Uterus (tissue), 4 donors: ENCODE measurements around the gene DENND1A. TPM values are rescaled to one million over a fixed set of nuclear protein-coding genes. Genes with fewer than 3 reads are reported as not detected.

Experiments
- DNase-seq, 2 donors: peaks; one replicate each; pipeline ENCODE4 v3.0.0-alpha.2; 2019 to 2020
- H3K27ac ChIP-seq, 2 donors: fragments of 200-600 bp; sonication (generic); 1 replicate in 1 of 2; 2 replicates in 1 of 2; pipeline ENCODE4 v1.5.1; 2016 to 2018
- H3K27me3 ChIP-seq, 2 donors: fragments of 200-600 bp; sonication (generic); one replicate each; pipeline ENCODE4 v1.5.1; 2018 to 2019; ENCODE audit warnings: control low read depth in 1 of 2
- H3K36me3 ChIP-seq, 2 donors: fragments of 200-600 bp; sonication (generic); one replicate each; pipeline ENCODE4 v1.5.1; 2019; ENCODE audit warnings: control low read depth in 1 of 2
- H3K4me1 ChIP-seq, 2 donors: fragments of 200-600 bp; sonication (generic); one replicate each; pipeline ENCODE4 v1.5.1; 2018 to 2019; ENCODE audit warnings: control low read depth in 1 of 2
- H3K4me3 ChIP-seq, 2 donors: fragments of 200-600 bp; sonication (generic); 1 replicate in 1 of 2; 2 replicates in 1 of 2; pipeline ENCODE4 v1.5.1; 2018 to 2019; ENCODE audit warnings: mild to moderate bottlenecking in 1 of 2
- H3K9me3 ChIP-seq, 2 donors: fragments of 200-600 bp; sonication (generic); one replicate each; pipeline ENCODE4 v1.5.1; 2019; ENCODE audit warnings: control low read depth in 1 of 2
- CTCF ChIP-seq, 4 experiments: fragments of 200-600 bp in 2 of 4; fragments of 450-650 bp in 2 of 4; sonication (generic) in 2 of 4; IDR thresholded peaks; one replicate each; pipeline ENCODE4 v1.5.1; 2016 to 2019; ENCODE audit warnings: antibody characterized with exemption in 4 of 4, mild to moderate bottlenecking in 2 of 4, moderate library complexity in 1 of 4
- POLR2A ChIP-seq, 2 donors: fragments of 450-650 bp; IDR thresholded peaks; one replicate each; pipeline ENCODE4 v1.6.1; 2016; ENCODE audit warnings: antibody characterized with exemption in 2 of 2, mild to moderate bottlenecking in 1 of 2, moderate library complexity in 1 of 2
- intact Hi-C: fragments of 100-400 bp; cut with DNase I; formaldehyde crosslinking; loops from one replicate; pipeline ENCODE4 v1.15.1; 2023; ENCODE audit warnings: low total_unique reads
- total RNA-seq, 4 donors: library from RNA; depleted of rRNA in 3 of 4; stranded (reverse); fragments of >200 nt in 3 of 4; gene quantifications; one replicate each; pipeline versions ENCODE4 v1.1.0 to v1.2.4, GENCODE V29; 2014 to 2023
- donor health status: DM: yes; HTN: yes; CAD: no.

Gene DENND1A
- total RNA-seq, 4 donors from 2014 or later, result 10.8 to 34.5 (median 22.6) TPM

- Histone ChIP-seq H3K4me3 (no peak overlapping the region), H3K36me3 (no peaks in the 10 kb centered on the region), H3K9me3 (no peaks in the 10 kb centered on the region), H3K4me1 (peaks cover 0 to 4% of the 10 kb centered on the region in 2 donors), H3K27ac (no peak overlapping the region), H3K27me3 (no peaks in the 10 kb centered on the region)
- intact Hi-C loops, result no loop called here
- no peak for DNase-seq
- TF ChIP-seq CTCF (IDR thresholded peaks at IDR 0.05) (no peak), POLR2A (IDR thresholded peaks at IDR 0.05) (no peak)
Observed at GRCh38 chr9:123756484-123757106, 173.3 kb downstream of the DENND1A start.

GRCh38 chr9:123753669-123754258, 176.2 kb downstream of the DENND1A start:
- intact Hi-C loops, result no loop called here
- no peaks in the 10 kb centered on the region for H3K9me3 ChIP-seq
- H3K27ac ChIP-seq, result no peak overlapping the region
- no peak overlapping the region for H3K4me3 ChIP-seq
- H3K27me3 ChIP-seq, result no peaks in the 10 kb centered on the region
- H3K4me1 ChIP-seq, result no peaks in the 10 kb centered on the region
- DNase-seq, result no peak
- TF ChIP-seq POLR2A (IDR thresholded peaks at IDR 0.05) (no peak), CTCF (IDR thresholded peaks at IDR 0.05) (no peak)
- no peaks in the 10 kb centered on the region for H3K36me3 ChIP-seq

GRCh38 chr9:123753016-123753415, 176.9 kb downstream of the DENND1A start:
- no peaks in the 10 kb centered on the region for H3K27me3 ChIP-seq
- H3K4me3 ChIP-seq, result no peak overlapping the region
- no peaks in the 10 kb centered on the region for H3K9me3 ChIP-seq
- H3K36me3 ChIP-seq, result no peaks in the 10 kb centered on the region
- DNase-seq, result no peak
- no peak overlapping the region for H3K27ac ChIP-seq
- intact Hi-C loops, result no loop called here
- no peaks in the 10 kb centered on the region for H3K4me1 ChIP-seq
- TF ChIP-seq POLR2A (IDR thresholded peaks at IDR 0.05) (no peak), CTCF (IDR thresholded peaks at IDR 0.05) (no peak)

- Histone ChIP-seq H3K27me3 (no peaks in the 10 kb centered on the region), H3K9me3 (no peaks in the 10 kb centered on the region), H3K4me1 (no peaks in the 10 kb centered on the region), H3K27ac (no peak overlapping the region), H3K36me3 (no peaks in the 10 kb centered on the region), H3K4me3 (no peak overlapping the region)
- TF ChIP-seq POLR2A (IDR thresholded peaks at IDR 0.05) (no peak), CTCF (IDR thresholded peaks at IDR 0.05) (no peak)
- intact Hi-C loops, result no loop called here
- DNase-seq, result no peak
Observed at GRCh38 chr9:123749580-123750202, 180.2 kb downstream of the DENND1A start.

DNA sequence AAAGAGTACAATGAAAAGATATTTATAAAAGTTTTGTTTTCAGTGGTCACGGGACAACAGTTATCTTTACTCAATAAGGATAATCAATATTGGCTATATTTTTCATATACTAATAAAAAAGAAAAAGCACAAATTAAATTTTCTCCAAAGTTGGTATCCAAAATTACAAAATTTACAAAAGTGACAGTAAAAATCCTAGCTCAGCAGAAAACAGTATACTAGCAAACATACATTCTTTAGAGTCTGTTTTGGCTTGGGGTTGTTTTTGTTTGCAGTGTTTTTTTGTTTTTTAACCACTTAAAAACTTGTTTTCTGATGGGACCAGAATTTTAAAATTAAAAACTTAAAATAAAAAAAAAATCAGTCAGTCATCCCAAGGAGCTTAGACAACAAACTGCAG, 183.2 kb downstream of the DENND1A start:
- no peak overlapping the region for H3K4me3 ChIP-seq
- intact Hi-C loops, result no loop called here
- no peaks in the 10 kb centered on the region for H3K27me3 ChIP-seq
- no peaks in the 10 kb centered on the region for H3K4me1 ChIP-seq
- H3K9me3 ChIP-seq, result no peaks in the 10 kb centered on the region
- TF ChIP-seq POLR2A (IDR thresholded peaks at IDR 0.05) (no peak), CTCF (IDR thresholded peaks at IDR 0.05) (no peak)
- no peaks in the 10 kb centered on the region for H3K36me3 ChIP-seq
- no peak for DNase-seq
- no peak overlapping the region for H3K27ac ChIP-seq
